Measurements from ENCODE around the gene CEBPG. TPM values are rescaled to one million over a fixed set of nuclear protein-coding genes. Genes with fewer than 3 reads are reported as not detected.

The CEBPG gene
- total RNA-seq, 2 experiments from 2014 or later = 15.5 TPM

DNA sequence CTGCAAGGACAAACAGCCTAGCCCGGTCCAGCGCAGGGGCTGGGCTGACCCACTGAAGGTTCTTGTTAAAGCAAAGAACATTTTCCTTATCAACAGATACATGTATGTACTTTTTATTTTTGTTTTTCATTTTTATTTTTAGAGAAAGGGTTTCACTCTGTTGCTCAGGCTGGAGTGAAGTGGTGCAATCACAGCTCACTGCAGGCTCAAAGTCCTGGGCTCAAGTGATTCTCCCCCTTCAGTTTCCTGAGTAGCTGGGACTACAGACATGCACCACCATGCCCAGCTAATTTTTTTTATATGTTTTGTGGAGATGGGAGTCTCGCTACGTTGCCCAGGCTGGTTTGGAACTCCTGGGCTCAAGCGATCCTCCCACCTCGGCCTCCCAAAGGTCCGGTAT, 47.9 kb downstream of the CEBPG start:
- H3K4me1 Mint-ChIP-seq (ENCODE audit: low read depth) = peaks cover 3% of the 10 kb centered on the region
- no peak overlapping the region for H3K27ac Mint-ChIP-seq
- ATAC-seq (ENCODE audit: poor library complexity) = no peak
- POLR2A ChIA-PET = no interaction called here
- Histone ChIP-seq H3K36me3 (ENCODE audit: insufficient read depth, low read length) (no peaks in the 10 kb centered on the region), H3K9me3 (ENCODE audit: control insufficient read depth in 1 of 2, insufficient read depth in 1 of 2, low read length in 2 of 2) (no peaks in the 10 kb centered on the region), H3K27ac (ENCODE audit: low read depth in 1 of 2, low read length in 2 of 2) (no peak overlapping the region), H3K4me3 (ENCODE audit: low read length) (no peak overlapping the region), H3K27me3 (ENCODE audit: control insufficient read depth in 1 of 2, insufficient read depth in 2 of 2, low read length in 2 of 2) (no peaks in the 10 kb centered on the region), H3K4me1 (ENCODE audit: insufficient read depth, low read length) (peaks cover 7% of the 10 kb centered on the region)
- intact Hi-C loops (cut with DNase I, micrococcal nuclease) = loop anchor here in 1 of 2 experiments (10.0 kb wide), 1 partner anchor 673 kb away; no protein-coding TSS in a partner anchor
- no peaks in the 10 kb centered on the region for H3K27me3 Mint-ChIP-seq
- TF ChIP-seq, protein P1, sequence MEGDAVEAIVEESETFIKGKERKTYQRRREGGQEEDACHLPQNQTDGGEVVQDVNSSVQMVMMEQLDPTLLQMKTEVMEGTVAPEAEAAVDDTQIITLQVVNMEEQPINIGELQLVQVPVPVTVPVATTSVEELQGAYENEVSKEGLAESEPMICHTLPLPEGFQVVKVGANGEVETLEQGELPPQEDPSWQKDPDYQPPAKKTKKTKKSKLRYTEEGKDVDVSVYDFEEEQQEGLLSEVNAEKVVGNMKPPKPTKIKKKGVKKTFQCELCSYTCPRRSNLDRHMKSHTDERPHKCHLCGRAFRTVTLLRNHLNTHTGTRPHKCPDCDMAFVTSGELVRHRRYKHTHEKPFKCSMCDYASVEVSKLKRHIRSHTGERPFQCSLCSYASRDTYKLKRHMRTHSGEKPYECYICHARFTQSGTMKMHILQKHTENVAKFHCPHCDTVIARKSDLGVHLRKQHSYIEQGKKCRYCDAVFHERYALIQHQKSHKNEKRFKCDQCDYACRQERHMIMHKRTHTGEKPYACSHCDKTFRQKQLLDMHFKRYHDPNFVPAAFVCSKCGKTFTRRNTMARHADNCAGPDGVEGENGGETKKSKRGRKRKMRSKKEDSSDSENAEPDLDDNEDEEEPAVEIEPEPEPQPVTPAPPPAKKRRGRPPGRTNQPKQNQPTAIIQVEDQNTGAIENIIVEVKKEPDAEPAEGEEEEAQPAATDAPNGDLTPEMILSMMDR (IDR thresholded peaks at IDR 0.05) = no peak
- no peaks in the 10 kb centered on the region for H3K36me3 Mint-ChIP-seq (ENCODE audit: low read depth)
- no peak overlapping the region for H3K4me3 Mint-ChIP-seq
- CTCF ChIA-PET = interaction anchor here (1.4 kb wide), 1 partner anchor 14 kb away, joined by 3 read pairs; no protein-coding TSS in a partner anchor
- no peak for DNase-seq
- H3K9me3 Mint-ChIP-seq = no peaks in the 10 kb centered on the region

DNA sequence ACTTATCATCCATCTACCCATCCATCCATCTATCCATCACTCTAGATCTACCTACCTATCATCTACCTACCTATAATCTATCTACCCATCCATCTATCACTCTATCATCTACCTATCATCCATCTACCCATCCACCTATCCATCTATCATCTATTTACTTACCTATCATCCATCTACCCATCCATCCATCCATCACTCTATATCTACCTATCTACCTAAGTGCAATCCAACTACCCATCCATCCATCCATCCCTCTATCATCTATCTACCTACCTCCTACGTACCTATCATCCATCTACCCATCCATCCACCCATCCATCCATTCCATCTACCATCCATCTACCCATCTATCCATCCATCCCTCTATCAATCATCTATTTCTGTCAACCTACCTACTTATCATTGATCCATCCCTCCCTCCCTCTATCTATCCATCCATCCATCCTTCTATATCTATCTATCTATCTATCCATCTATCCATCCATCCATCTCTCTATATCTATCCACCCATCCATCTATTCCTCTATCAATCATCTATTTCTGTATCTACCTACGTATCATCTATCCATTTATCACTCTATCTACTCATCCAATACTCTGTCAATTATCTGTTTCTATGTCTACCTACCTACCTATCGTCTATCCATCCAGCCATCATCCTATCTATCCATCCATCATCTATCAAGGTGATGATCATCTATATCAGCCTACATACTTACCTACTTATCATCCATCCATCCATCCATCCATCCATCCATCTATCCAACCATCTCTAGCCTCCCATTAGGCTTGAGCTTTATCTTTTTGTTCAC, 49.1 kb downstream of the CEBPG start:
- ATAC-seq (ENCODE audit: poor library complexity) (no peak), DNase-seq (no peak)
- CTCF ChIA-PET = interaction anchor here (1.4 kb wide), 1 partner anchor 15 kb away, joined by 3 read pairs; no protein-coding TSS in a partner anchor
- Mint-ChIP-seq H3K9me3 (no peaks in the 10 kb centered on the region), H3K27ac (no peak overlapping the region), H3K36me3 (ENCODE audit: low read depth) (no peaks in the 10 kb centered on the region), H3K27me3 (no peaks in the 10 kb centered on the region), H3K4me3 (no peak overlapping the region), H3K4me1 (ENCODE audit: low read depth) (no peaks in the 10 kb centered on the region)
- TF ChIP-seq, protein P1 (IDR thresholded peaks at IDR 0.05) = no peak
- Histone ChIP-seq H3K9me3 (ENCODE audit: control insufficient read depth in 1 of 2, insufficient read depth in 1 of 2, low read length in 2 of 2) (no peaks in the 10 kb centered on the region), H3K36me3 (ENCODE audit: insufficient read depth, low read length) (no peaks in the 10 kb centered on the region), H3K27me3 (ENCODE audit: control insufficient read depth in 1 of 2, insufficient read depth in 2 of 2, low read length in 2 of 2) (no peaks in the 10 kb centered on the region), H3K4me3 (ENCODE audit: low read length) (no peak overlapping the region), H3K4me1 (ENCODE audit: insufficient read depth, low read length) (no peaks in the 10 kb centered on the region), H3K27ac (ENCODE audit: low read depth in 1 of 2, low read length in 2 of 2) (no peak overlapping the region)
- intact Hi-C loops (cut with DNase I, micrococcal nuclease) = loop anchor here in 1 of 2 experiments (10.0 kb wide), 1 partner anchor 672 kb away; no protein-coding TSS in a partner anchor
- POLR2A ChIA-PET = no interaction called here

DNA sequence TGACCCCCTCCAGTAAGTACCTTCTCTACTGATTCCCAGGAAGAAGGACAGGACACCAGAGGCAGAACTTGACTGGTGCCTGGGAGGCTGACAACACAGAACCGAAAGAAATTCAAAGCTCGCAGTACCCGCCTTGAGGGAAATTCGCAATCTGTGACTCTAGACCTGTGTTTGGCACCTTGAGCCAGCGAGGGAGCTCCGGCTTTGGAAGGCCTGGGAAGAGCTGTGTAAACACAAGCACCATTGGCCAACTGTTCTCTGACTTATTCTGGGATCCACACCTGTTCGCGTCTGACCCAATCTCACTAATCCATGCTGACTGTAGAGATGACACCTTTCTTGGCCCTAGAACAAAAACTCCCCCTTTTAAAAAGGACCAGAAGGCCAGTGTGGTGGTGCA, 50.7 kb downstream of the CEBPG start:
- H3K4me1 Mint-ChIP-seq (ENCODE audit: low read depth) = peaks cover 2% of the 10 kb centered on the region
- POLR2A ChIA-PET = no interaction called here
- ATAC-seq (ENCODE audit: poor library complexity) (no peak), DNase-seq (no peak)
- no peaks in the 10 kb centered on the region for H3K9me3 Mint-ChIP-seq
- Histone ChIP-seq H3K4me3 (ENCODE audit: low read length) (no peak overlapping the region), H3K27me3 (ENCODE audit: control insufficient read depth in 1 of 2, insufficient read depth in 2 of 2, low read length in 2 of 2) (no peaks in the 10 kb centered on the region), H3K4me1 (ENCODE audit: insufficient read depth, low read length) (no peaks in the 10 kb centered on the region), H3K27ac (ENCODE audit: low read depth in 1 of 2, low read length in 2 of 2) (no peak overlapping the region), H3K36me3 (ENCODE audit: insufficient read depth, low read length) (no peaks in the 10 kb centered on the region), H3K9me3 (ENCODE audit: control insufficient read depth in 1 of 2, insufficient read depth in 1 of 2, low read length in 2 of 2) (no peaks in the 10 kb centered on the region)
- no peaks in the 10 kb centered on the region for H3K36me3 Mint-ChIP-seq (ENCODE audit: low read depth)
- TF ChIP-seq, protein P1 (IDR thresholded peaks at IDR 0.05) = no peak
- H3K27me3 Mint-ChIP-seq = no peaks in the 10 kb centered on the region
- intact Hi-C loops (cut with DNase I, micrococcal nuclease) = loop anchor here in 1 of 2 experiments (10.0 kb wide), 1 partner anchor 671 kb away; no protein-coding TSS in a partner anchor
- no peak overlapping the region for H3K4me3 Mint-ChIP-seq
- no peak overlapping the region for H3K27ac Mint-ChIP-seq
- CTCF ChIA-PET = interaction anchor here (1.2 kb wide), 1 partner anchor 354 kb away, joined by 3 read pairs; no protein-coding TSS in a partner anchor

Measured in CD4-positive, alpha-beta T cell (primary cell).